HepG2 (cell line): ENCODE results near the gene SDC1. TPM values are rescaled to one million over a fixed set of nuclear protein-coding genes. Genes with fewer than 3 reads are reported as not detected.

Experiments
- ATAC-seq: fragments of 200-7000 bp; cut with Tn5 transposase; 3 replicates; pipeline ENCODE4 v1.9.1; 2020; ENCODE audit warnings: mild to moderate bottlenecking, moderate library complexity
- BruUV-seq: library from RNA; stranded (reverse); fragments of 400-500 nt; replicated peaks from 2 replicates; lab custom pipeline; 2021; lab: Mats Ljungman, UMichigan
- CTCF ChIA-PET: fragments of 300-600 bp; formaldehyde crosslinking; extraction: SDS; loops from one replicate; lab custom pipeline; 2021; ENCODE audit warnings: low total read pairs, inconsistent platforms, low intra/inter-chr PET ratio; lab: Yijun Ruan, JAX
- POLR2A ChIA-PET: fragments of 350-600 bp; sonication (Branson Sonifier 250); formaldehyde crosslinking; loops from one replicate; lab custom pipeline; 2020; ENCODE audit warnings: antibody characterized with exemption, inconsistent platforms; lab: Yijun Ruan, JAX
- DNase-seq: peaks from one replicate; pipeline ENCODE4 v3.0.0-alpha.2; 2015; ENCODE audit warnings: low spot score
- FAIRE-seq: peaks from 3 replicates; lab custom pipeline; 2011; peaks lifted over from hg19 to GRCh38; lab: Jason Lieb, UNC
- H2AFZ ChIP-seq: one replicate; pipeline ENCODE4 v1.6.1; 2011; ENCODE audit warnings: low read length, inconsistent platforms
- H3K27ac ChIP-seq: fragments of 300-600 bp; 3 replicates; pipeline ENCODE4 v1.8.0; 2011; ENCODE audit warnings: mixed run types, mild to moderate bottlenecking, mixed read lengths, low read length, inconsistent platforms; ENCODE audit not compliant: insufficient read depth; ENCODE audit errors: extremely low read length
- H3K27me3 ChIP-seq, 2 experiments: fragments of 200-600 bp in 1 of 2; 2 replicates in 1 of 2; 3 replicates in 1 of 2; pipeline versions ENCODE4 v1.6.0 to v1.8.0; 2011; ENCODE audit warnings: low read length in 2 of 2, mild to moderate bottlenecking in 2 of 2, moderate library complexity in 2 of 2, inconsistent platforms in 1 of 2; ENCODE audit not compliant: insufficient read depth in 2 of 2, control insufficient read depth in 1 of 2
- H3K36me3 ChIP-seq, 2 experiments: fragments of 200-600 bp in 1 of 2; replicated peaks in 1 of 2; 2 replicates in 1 of 2; 3 replicates in 1 of 2; pipeline versions ENCODE4 v1.5.1 to v1.8.0; 2011; ENCODE audit warnings: low read length in 2 of 2, inconsistent platforms in 1 of 2; ENCODE audit not compliant: insufficient read depth in 2 of 2, control insufficient read depth in 1 of 2
- H3K4me1 ChIP-seq: 2 replicates; pipeline ENCODE4 v1.5.1; 2012; ENCODE audit warnings: low read length, inconsistent platforms; ENCODE audit not compliant: insufficient read depth
- H3K4me2 ChIP-seq: 2 replicates; pipeline ENCODE4 v1.6.0; 2011; ENCODE audit warnings: low read depth, low read length, inconsistent platforms
- H3K4me3 ChIP-seq, 3 experiments: fragments of 200-600 bp in 1 of 3; sonication (generic), shearing (Covaris generic) in 1 of 3; replicated peaks in 1 of 3; 2 replicates each; pipeline ENCODE4 v1.5.1; 2011 to 2016; ENCODE audit warnings: low read length in 3 of 3, inconsistent platforms in 2 of 3, low read depth in 2 of 3, mild to moderate bottlenecking in 2 of 3, control low read depth in 1 of 3, mixed read lengths in 1 of 3; ENCODE audit not compliant: insufficient read depth in 1 of 3
- H3K79me2 ChIP-seq: one replicate; pipeline ENCODE4 v1.6.1; 2011; ENCODE audit warnings: low read length, inconsistent platforms; ENCODE audit not compliant: insufficient read depth
- H3K9ac ChIP-seq: 2 replicates; pipeline ENCODE4 v1.6.0; 2011; ENCODE audit warnings: mild to moderate bottlenecking, low read depth, low read length, inconsistent platforms; ENCODE audit not compliant: insufficient read depth
- H3K9me3 ChIP-seq: 2 replicates; pipeline ENCODE4 v1.5.1; 2012; ENCODE audit warnings: mild to moderate bottlenecking, low read length
- H4K20me1 ChIP-seq: 2 replicates; pipeline ENCODE4 v1.6.0; 2011; ENCODE audit warnings: inconsistent platforms, mild to moderate bottlenecking, low read length, moderate library complexity; ENCODE audit not compliant: insufficient read depth
- FOXC1 ChIP-seq: sonication (generic); formaldehyde crosslinking; IDR thresholded peaks from 2 replicates; pipeline ENCODE4 v1.8.0; 2022; ENCODE audit warnings: mild to moderate bottlenecking, missing genetic modification reagents, borderline replicate concordance
- RAD51 ChIP-seq: fragments of 450-650 bp; IDR thresholded peaks from 2 replicates; pipeline ENCODE4 v1.6.1; 2016; ENCODE audit warnings: borderline replicate concordance
- SALL1 ChIP-seq: sonication (generic); formaldehyde crosslinking; IDR thresholded peaks from 2 replicates; pipeline ENCODE4 v1.8.0; 2022; ENCODE audit warnings: mild to moderate bottlenecking, missing genetic modification reagents
- SNAPC4 ChIP-seq: sonication (generic); formaldehyde crosslinking; IDR thresholded peaks from 2 replicates; pipeline ENCODE4 v1.4.0; 2020; ENCODE audit warnings: mild to moderate bottlenecking, missing genetic modification reagents
- ZNF124 ChIP-seq: sonication (generic); formaldehyde crosslinking; IDR thresholded peaks from 2 replicates; pipeline ENCODE4 v1.4.0; 2020; ENCODE audit warnings: missing genetic modification reagents
- ZNF232 ChIP-seq: sonication (generic); formaldehyde crosslinking; IDR thresholded peaks from 2 replicates; pipeline ENCODE4 v1.4.0; 2020; ENCODE audit warnings: missing genetic modification reagents, borderline replicate concordance
- ZNF441 ChIP-seq: sonication (generic); formaldehyde crosslinking; IDR thresholded peaks from 2 replicates; pipeline ENCODE4 v1.7.0; 2021; ENCODE audit warnings: missing genetic modification reagents, borderline replicate concordance
- ZNF543 ChIP-seq: sonication (generic); formaldehyde crosslinking; IDR thresholded peaks from 2 replicates; pipeline ENCODE4 v1.4.0; 2020; ENCODE audit warnings: mild to moderate bottlenecking, missing genetic modification reagents
- ZNF556 ChIP-seq: sonication (generic); formaldehyde crosslinking; IDR thresholded peaks from 2 replicates; pipeline ENCODE4 v1.4.0; 2020; ENCODE audit warnings: mild to moderate bottlenecking, missing genetic modification reagents, borderline replicate concordance
- ZNF672 ChIP-seq: sonication (generic); formaldehyde crosslinking; IDR thresholded peaks from 2 replicates; pipeline ENCODE4 v1.8.1; 2022; ENCODE audit warnings: missing genetic modification reagents
- ZSCAN30 ChIP-seq: sonication (generic); formaldehyde crosslinking; IDR thresholded peaks from 2 replicates; pipeline ENCODE4 v1.5.0; 2020; ENCODE audit warnings: mild to moderate bottlenecking, missing genetic modification reagents
- WGBS: methylation state at CpG from one replicate; pipeline ENCODE4 v1.1.6; 2017; ENCODE audit warnings: low lambda C conversion rate; 5-methylcytosine and 5-hydroxymethylcytosine counted together
- in situ Hi-C: cut with HindIII; loops from 2 replicates; pipeline ENCODE4 v1.10.0; 2017; ENCODE audit warnings: low pct_unique_long_range_greater_than_20kb; ENCODE audit not compliant: extremely low pct_ligation_motif_present
- intact Hi-C: fragments of 100-400 bp; cut with micrococcal nuclease; formaldehyde crosslinking; loops from one replicate; pipeline ENCODE4 v1.10.0; 2022; ENCODE audit not compliant: unreplicated experiment
- polyA plus RNA-seq, 8 experiments: library from polyadenylated mRNA; depleted of rRNA in 3 of 8; stranded (reverse) in 7 of 8; unstranded in 1 of 8; fragments of >200 nt; fragmentation: Illumina TruSeq in 4 of 8; extraction: Trizol in 4 of 8; gene quantifications; 2 replicates each; pipeline versions ENCODE4 v1.2.1 to v1.2.3, GENCODE V29; 2011 to 2016; ENCODE audit warnings: low read depth in 4 of 8, missing spikeins in 1 of 8, mixed read lengths in 1 of 8; ENCODE audit not compliant: insufficient read depth in 1 of 8
- total RNA-seq, 5 experiments: library from RNA; depleted of rRNA; stranded (reverse); fragments of >200 nt; fragmentation: Illumina TruSeq; extraction: Trizol; gene quantifications; 2 replicates each; pipeline ENCODE4 v1.2.3, GENCODE V29; 2016; ENCODE audit warnings: low read depth in 1 of 5
- TF ChIP-seq, protein P1 (sequence below): IDR thresholded peaks from 2 replicates; pipeline ENCODE4 v1.6.1; 2016; ENCODE audit warnings: mild to moderate bottlenecking, missing biosample characterization, missing genetic modification reagents
- TF ChIP-seq, protein P2 (sequence below): sonication (generic); formaldehyde crosslinking; IDR thresholded peaks from 2 replicates; pipeline ENCODE4 v1.5.0; 2020; ENCODE audit warnings: mild to moderate bottlenecking, missing genetic modification reagents
- TF ChIP-seq, protein P3 (sequence below): sonication (generic); formaldehyde crosslinking; IDR thresholded peaks from 2 replicates; pipeline ENCODE4 v1.4.0; 2020; ENCODE audit warnings: missing genetic modification reagents, low read depth, mild to moderate bottlenecking, borderline replicate concordance

SDC1 gene
- total and polyA plus RNA-seq, 2 of the 13 experiments (the other 11 are each of a cell fraction or from before 2014, with no cell fraction given) = 108 to 119 TPM

- peak; percentile 40 for ATAC-seq
- Histone ChIP-seq H3K9ac (peak overlapping the region; percentile 47), H3K4me1 (peaks cover 96% of the 10 kb centered on the region), H4K20me1 (no peaks in the 10 kb centered on the region), H2AFZ (no peak overlapping the region), H3K79me2 (no peaks in the 10 kb centered on the region), H3K4me2 (peak overlapping the region; percentile 37; the same call in 1 of the 2 replicates), H3K27me3 (no peaks in the 10 kb centered on the region), H3K27ac (peak overlapping the region; percentile 56), H3K36me3 (no peaks in the 10 kb centered on the region), H3K9me3 (no peaks in the 10 kb centered on the region), H3K4me3 (no peak overlapping the region)
- in situ Hi-C loops (no loop called here), intact Hi-C loops (loop anchor here (1.0 to 2.0 kb wide), 3 partner anchors 20 to 56 kb away; no protein-coding TSS in a partner anchor)
- DNase-seq = peak; percentile 61
- POLR2A ChIA-PET = interaction anchor here (0.8 to 3.9 kb wide), 6 partner anchors 11 to 34 kb away, joined by 3 to 23 read pairs (median 8); partner anchors contain the start of gene SDC1
- no peak for FAIRE-seq
- no TSS peak for BruUV-seq
- CTCF ChIA-PET = interaction anchor here (1.4 to 2.7 kb wide), 3 partner anchors 34 to 88 kb away, joined by 4 to 19 read pairs (median 9); partner anchors contain the start of gene SDC1
- WGBS = 71% methylated on average over 19 of the region's 19 CpGs
- TF ChIP-seq ZNF232 = no peak
- TF ChIP-seq, protein P1, sequence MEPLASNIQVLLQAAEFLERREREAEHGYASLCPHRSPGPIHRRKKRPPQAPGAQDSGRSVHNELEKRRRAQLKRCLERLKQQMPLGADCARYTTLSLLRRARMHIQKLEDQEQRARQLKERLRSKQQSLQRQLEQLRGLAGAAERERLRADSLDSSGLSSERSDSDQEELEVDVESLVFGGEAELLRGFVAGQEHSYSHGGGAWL (CRISPR knock-in tag) = no peak
- no peak for TF ChIP-seq RAD51
- TF ChIP-seq ZNF441 (CRISPR knock-in tag) = no peak
- no peak for TF ChIP-seq FOXC1
- TF ChIP-seq ZNF556 = peak; percentile 77; the same call in 1 of the 2 replicates
- TF ChIP-seq, protein P2, sequence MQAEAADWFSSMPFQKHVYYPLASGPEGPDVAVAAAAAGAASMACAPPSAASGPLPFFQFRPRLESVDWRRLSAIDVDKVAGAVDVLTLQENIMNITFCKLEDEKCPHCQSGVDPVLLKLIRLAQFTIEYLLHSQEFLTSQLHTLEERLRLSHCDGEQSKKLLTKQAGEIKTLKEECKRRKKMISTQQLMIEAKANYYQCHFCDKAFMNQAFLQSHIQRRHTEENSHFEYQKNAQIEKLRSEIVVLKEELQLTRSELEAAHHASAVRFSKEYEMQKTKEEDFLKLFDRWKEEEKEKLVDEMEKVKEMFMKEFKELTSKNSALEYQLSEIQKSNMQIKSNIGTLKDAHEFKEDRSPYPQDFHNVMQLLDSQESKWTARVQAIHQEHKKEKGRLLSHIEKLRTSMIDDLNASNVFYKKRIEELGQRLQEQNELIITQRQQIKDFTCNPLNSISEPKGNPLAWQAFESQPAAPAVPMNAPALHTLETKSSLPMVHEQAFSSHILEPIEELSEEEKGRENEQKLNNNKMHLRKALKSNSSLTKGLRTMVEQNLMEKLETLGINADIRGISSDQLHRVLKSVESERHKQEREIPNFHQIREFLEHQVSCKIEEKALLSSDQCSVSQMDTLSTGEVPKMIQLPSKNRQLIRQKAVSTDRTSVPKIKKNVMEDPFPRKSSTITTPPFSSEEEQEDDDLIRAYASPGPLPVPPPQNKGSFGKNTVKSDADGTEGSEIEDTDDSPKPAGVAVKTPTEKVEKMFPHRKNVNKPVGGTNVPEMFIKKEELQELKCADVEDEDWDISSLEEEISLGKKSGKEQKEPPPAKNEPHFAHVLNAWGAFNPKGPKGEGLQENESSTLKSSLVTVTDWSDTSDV (CRISPR knock-in tag) = no peak
- TF ChIP-seq SNAPC4 (CRISPR knock-in tag) = no peak
- no peak for TF ChIP-seq ZNF672 (CRISPR knock-in tag)
- TF ChIP-seq, protein P3, sequence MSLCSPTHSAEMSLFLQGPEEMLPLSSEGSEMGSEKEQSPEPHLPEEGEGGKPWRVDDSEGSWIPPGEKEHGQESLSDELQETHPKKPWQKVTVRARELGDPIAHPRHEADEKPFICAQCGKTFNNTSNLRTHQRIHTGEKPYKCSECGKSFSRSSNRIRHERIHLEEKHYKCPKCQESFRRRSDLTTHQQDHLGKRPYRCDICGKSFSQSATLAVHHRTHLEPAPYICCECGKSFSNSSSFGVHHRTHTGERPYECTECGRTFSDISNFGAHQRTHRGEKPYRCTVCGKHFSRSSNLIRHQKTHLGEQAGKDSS (CRISPR knock-in tag) = peak; percentile 99
- TF ChIP-seq SALL1 (CRISPR knock-in tag) = peak; percentile 31; the same call in 1 of the 2 replicates
- no peak for TF ChIP-seq ZNF124 (CRISPR knock-in tag)
- TF ChIP-seq ZNF543 = 0 out of 2 replicates have a peak, but pooled peaks have one; percentile 59
- no peak for TF ChIP-seq ZSCAN30 (CRISPR knock-in tag)
Observed at GRCh38 chr2:20190876-20191713, 33.8 kb downstream of the SDC1 start.
